HEK293 (cell line): ENCODE results near the gene SCUBE1.

Experiments used
- CTCF ChIP-seq: fragments of 450-650 bp; formaldehyde crosslinking; IDR thresholded peaks from 2 replicates; pipeline ENCODE4 v1.5.1; 2016; ENCODE audit warnings: missing biosample characterization, missing genetic modification characterization
- INSM2 ChIP-seq: fragments of 450-650 bp; formaldehyde crosslinking; IDR thresholded peaks from 2 replicates; pipeline ENCODE4 v1.5.1; 2016; ENCODE audit warnings: missing biosample characterization, missing genetic modification characterization
- ZNF146 ChIP-seq: fragments of 450-650 bp; formaldehyde crosslinking; IDR thresholded peaks from 2 replicates; pipeline ENCODE4 v1.5.1; 2016; ENCODE audit warnings: missing biosample characterization, missing genetic modification characterization
- ZNF311 ChIP-seq: fragments of 450-650 bp; formaldehyde crosslinking; IDR thresholded peaks from 2 replicates; pipeline ENCODE4 v1.5.1; 2017; ENCODE audit warnings: missing biosample characterization, missing genetic modification characterization, borderline replicate concordance
- TF ChIP-seq, protein P1 (sequence below): fragments of 450-650 bp; formaldehyde crosslinking; IDR thresholded peaks from 2 replicates; pipeline ENCODE4 v1.5.1; 2016; ENCODE audit warnings: missing biosample characterization, missing genetic modification characterization

DNA sequence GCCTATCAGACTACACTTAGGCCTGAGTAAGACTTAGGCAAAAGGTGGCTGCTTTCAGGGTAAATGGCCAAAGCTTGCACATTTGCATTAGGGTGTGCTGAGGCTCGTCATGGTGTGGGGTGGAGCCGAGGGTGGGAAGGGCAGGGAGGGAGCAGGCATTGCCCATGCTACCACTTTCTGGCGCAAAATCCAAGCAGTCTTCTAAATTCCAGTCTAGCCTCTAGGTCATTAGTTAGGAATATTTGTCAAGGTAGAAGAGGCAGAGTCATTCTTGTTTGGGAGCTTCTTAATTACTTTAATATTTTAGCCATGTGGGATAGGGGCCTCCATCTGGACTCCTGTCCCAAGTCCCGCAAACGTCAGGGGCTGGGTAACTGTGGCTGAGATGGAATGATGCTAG is 28.6 kb downstream of the SCUBE1 start:
- TF ChIP-seq CTCF, result no peak
- no peak for TF ChIP-seq ZNF146
- no peak for TF ChIP-seq INSM2
- no peak for TF ChIP-seq ZNF311 (tag by site-specific recombination)
- TF ChIP-seq, protein P1, sequence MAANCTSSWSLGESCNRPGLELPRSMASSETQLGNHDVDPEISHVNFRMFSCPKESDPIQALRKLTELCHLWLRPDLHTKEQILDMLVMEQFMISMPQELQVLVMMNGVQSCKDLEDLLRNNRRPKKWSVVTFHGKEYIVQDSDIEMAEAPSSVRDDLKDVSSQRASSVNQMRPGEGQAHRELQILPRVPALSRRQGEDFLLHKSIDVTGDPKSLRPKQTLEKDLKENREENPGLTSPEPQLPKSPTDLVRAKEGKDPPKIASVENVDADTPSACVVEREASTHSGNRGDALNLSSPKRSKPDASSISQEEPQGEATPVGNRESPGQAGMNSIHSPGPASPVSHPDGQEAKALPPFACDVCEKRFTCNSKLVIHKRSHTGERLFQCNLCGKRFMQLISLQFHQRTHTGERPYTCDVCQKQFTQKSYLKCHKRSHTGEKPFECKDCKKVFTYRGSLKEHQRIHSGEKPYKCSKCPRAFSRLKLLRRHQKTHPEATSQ, result no peak
